ENCODE measurements around the gene SELENOH. TPM values are rescaled to one million over a fixed set of nuclear protein-coding genes. Genes with fewer than 3 reads are reported as not detected.
"Not testable (repeated sequence)": the region's sequence is repeated elsewhere in the genome, so short reads cannot be mapped to it uniquely, and the experiment has no call there.

SELENOH gene
- 66.3 and 73.8 TPM in 2 replicates for total RNA-seq

- DNase-seq (ENCODE audit: low read depth in 2 of 2) = peak; percentile 97
Measured at GRCh38 chr11:57741132-57742086, at the start of gene SELENOH. SELENOH (plus strand) TSS chr11:57741491; CDS start chr11:57741596, 105 bp downstream.

- no peak for DNase-seq (ENCODE audit: low read depth in 2 of 2)
Measured at GRCh38 chr11:57698843-57699365, 42.4 kb upstream of the SELENOH start.

GRCh38 chr11:57699813-57700212 lies 41.5 kb upstream of the SELENOH start:
- no peak for DNase-seq (ENCODE audit: low read depth in 2 of 2)

- no peak for DNase-seq (ENCODE audit: low read depth in 2 of 2)
Measured at GRCh38 chr11:57700425-57700824, 40.9 kb upstream of the SELENOH start.

GRCh38 chr11:57703341-57703740 lies 38.0 kb upstream of the SELENOH start:
- DNase-seq (ENCODE audit: low read depth in 2 of 2) = no peak

- DNase-seq (ENCODE audit: low read depth in 2 of 2) = no peak
Measured at GRCh38 chr11:57704932-57705331, 36.4 kb upstream of the SELENOH start.

DNA sequence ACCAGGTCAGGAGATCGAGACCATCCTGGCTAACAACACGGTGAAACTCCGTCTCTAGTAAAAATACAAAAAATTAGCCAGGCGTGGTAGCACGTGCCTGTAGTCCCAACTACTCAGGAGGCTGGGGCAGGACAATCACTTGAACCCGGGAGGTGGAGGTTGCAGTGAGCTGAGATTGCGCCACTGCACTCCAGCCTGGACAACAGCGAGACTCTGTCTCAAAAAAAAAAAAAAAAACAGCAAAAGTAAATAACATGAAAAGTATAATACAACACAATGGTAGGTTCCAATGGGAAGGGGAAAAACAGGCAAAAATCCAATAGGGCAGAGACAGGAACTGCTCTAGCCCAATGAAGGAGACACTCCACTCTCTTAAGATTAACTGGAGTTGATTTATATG lies 35.9 kb upstream of the SELENOH start:
- DNase-seq (ENCODE audit: low read depth in 2 of 2) = not testable (repeated sequence)

GRCh38 chr11:57709802-57710367 lies 31.4 kb upstream of the SELENOH start:
- peak in 1 of 2 donors; percentile 37 for DNase-seq (ENCODE audit: low read depth in 2 of 2)

DNA sequence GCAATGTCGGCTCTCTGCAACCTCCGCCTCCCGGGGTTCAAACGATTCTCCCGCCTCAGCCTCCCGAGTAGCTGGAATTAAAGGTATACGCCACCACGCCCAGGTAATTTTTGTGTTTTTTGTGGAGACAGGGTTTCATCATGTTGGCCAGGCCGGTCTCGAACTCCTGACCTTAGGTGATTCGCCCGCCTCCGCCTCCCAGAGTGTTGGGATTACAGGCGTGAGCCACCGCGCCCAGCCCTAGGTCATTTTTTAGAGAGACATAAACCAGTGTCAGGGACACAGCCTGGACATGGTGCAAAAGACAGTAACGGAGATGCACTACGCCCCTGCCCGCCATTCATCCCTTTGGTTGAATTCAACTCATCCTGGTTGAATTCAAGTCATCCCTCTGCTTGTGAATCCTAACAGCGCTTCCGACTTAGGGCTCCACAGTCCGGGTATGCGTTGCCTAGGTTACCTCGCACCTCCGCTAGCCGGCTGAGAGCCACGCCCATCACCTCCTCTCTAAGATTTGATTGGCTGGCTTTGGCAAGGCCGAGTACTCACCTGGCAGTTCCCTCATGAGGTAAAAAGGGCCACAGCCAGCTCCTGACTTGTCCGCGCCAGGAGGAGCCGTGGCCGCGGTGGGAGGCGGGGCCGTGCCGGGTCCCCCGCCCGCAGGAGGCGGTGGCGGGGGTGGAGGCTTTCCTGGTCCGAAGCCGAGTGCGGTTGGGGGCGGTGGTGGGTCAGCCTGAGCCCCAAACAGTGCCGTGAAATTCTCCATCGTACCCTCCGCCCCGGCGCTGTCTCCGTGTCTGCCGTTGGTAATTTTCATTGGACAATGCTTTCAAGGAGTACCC lies 29.7 kb upstream of the SELENOH start, which contains the start of gene MED19:
TSS of gene MED19 (minus strand) at position 802 of the 842 bp plus-strand sequence. CDS start at position 766, 36 bp downstream.
- peak; percentile 75 to 86 for DNase-seq (ENCODE audit: low read depth in 2 of 2)

DNA sequence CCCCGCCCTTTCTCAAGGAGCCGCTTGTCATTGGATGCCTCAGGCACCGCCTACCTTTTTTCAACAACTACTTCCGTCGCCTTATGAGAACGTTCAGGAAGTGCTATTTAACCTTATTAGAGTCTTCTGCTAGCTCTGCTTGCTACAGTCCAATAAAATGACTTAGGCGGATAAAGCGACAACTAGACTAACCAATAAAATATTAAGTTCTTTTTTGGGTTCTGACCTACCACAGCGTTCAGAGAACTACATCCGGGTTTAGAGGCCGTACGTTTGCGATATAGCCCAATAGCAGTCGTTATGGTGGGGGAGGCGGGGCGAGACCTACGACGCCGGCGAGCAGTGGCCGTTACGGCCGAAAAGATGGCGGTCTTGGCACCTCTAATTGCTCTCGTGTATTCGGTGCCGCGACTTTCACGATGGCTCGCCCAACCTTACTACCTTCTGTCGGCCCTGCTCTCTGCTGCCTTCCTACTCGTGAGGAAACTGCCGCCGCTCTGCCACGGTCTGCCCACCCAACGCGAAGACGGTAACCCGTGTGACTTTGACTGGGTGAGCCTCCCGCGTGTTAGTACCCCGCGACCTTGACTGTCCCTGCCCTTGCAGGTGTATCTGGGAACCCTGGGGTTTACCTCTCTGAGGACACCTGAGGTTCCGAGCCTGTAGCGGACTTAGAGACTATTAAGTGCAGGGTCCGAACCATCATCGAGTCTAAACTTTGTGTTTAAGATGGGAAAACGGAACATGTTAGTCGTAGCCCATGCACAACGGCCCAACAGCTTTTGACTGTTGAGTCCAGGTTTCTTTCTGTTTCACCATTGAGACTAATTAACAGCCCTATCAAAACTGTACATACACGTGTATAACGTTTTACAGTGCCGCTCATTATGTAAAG lies 28.8 kb upstream of the SELENOH start, which contains the start of gene TMX2:
TSS of gene TMX2 (plus strand) at position 338 of the 895 bp plus-strand sequence. CDS start at position 364, 26 bp downstream.
- DNase-seq (ENCODE audit: low read depth in 2 of 2) = peak; percentile 98 to 99

DNA sequence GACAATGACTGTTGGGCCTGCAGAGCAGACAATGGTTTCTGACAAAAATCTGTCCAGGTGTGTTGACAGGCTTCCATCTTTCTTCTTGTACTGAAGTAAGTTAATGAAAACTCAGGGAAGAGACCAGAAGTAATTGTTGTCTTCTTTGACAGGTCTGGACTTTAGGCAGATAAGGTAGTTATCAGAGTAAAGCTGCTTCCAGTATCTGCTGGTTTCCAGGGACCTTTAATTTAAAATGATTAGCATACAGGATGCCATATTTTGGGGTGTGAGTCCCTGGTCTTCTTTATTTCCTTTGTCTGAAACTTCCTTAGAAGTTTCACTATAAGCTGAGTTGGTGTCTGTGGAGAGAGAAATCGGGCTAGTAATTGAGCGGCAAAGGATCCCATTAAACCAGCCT lies 27.5 kb upstream of the SELENOH start:
- DNase-seq (ENCODE audit: low read depth in 2 of 2) = no peak

- DNase-seq (ENCODE audit: low read depth in 2 of 2) = not testable (repeated sequence)
Measured at GRCh38 chr11:57716726-57717125, 24.6 kb upstream of the SELENOH start.

DNA sequence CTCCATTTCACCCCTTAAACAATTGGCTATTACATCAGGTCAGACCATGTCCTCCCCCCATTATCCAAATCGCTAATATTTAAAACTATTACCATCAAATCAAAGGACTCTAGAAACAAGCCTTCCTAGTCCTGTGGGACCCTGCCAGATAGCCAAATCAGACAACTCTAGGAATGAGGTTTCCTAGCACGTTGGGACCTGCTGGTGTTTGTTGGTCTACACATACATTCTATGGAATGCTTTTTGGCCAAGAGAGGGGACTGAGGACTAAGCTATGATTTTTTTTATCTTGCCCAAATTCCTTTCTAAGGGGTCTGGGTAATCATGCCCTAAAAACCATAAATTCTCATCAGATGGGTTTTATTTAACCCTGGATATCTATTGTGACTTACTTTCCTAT lies 14.1 kb upstream of the SELENOH start:
- no peak for DNase-seq (ENCODE audit: low read depth in 2 of 2)

GRCh38 chr11:57728829-57729228 lies 12.5 kb upstream of the SELENOH start:
- no peak for DNase-seq (ENCODE audit: low read depth in 2 of 2)

- DNase-seq (ENCODE audit: low read depth in 2 of 2) = no peak
Measured at GRCh38 chr11:57729479-57729878, 11.8 kb upstream of the SELENOH start.

DNA sequence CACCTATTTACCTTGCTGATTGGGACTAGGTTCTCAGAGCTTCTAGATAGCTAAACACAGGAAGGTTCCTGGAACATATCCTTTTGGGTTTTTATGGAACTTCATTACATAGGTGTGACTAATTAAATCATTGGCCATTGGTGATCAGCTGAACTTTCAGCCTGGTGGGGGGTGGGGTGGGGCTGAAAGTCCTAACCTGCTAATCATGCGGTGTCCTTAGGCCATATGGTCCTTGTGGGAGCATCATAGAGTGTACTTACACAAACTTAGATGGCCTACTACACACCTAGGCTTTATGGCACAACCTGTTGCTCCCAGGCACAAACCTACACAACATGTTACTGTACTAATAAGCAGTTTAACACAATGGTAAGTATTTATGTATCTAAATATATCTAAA lies 8.6 kb upstream of the SELENOH start:
- DNase-seq (ENCODE audit: low read depth in 2 of 2) = no peak

DNA sequence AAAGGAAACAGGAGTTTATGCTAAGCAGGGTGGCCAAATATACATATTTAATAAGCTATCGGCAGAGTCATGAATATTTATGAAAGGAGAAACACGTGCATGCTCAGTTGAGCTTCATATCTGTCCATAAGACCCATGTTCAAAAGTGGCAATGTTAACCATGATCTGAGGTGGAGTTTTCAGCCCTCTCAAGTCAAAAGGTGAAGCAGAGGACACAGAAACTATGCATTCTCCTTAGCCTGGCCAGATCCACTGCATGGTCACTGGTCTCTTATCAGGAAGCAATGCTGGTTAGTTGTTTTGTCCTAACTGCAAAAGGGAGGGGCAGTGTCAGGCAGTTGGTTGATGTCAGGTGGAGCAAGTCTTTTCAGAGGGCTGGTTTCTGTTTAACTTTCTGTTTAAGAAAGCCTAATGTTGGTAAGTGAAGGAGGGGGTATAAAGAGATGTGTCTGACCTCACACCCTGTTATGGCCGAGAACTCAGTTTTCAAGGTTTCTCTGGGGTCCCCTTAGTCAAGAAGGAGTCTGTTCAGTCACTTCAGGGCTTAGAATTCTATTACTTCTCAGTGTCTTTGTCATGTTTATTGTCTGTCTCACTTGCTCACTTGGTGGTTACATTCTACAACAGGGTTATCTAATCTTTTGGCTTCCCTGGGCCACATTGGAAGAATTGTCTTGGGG lies 5.5 kb upstream of the SELENOH start:
- no peak for DNase-seq (ENCODE audit: low read depth in 2 of 2)

- DNase-seq (ENCODE audit: low read depth in 2 of 2) = no peak
Measured at GRCh38 chr11:57742087-57742452, 779 bp downstream of the SELENOH start.

DNA sequence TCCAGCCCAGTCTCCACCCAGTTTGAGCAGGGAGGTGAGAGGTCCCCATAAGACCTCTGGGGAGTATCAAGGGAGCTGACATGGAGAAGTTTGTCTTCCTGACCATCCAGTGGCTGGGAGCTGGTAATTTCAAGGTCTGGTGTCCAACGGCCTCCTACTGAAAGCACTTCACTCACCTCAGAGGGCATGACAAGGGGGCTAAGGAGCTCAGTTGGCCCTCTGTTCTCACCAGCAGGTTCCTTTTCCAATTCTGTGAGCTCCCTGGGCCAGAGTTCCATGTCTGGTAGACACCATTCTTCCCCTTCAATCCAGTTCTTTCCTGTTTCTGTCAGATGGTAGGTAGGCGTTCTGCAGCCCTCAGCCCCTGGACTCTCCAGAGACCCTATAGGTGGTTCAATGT lies 3.1 kb downstream of the SELENOH start:
- no peak for DNase-seq (ENCODE audit: low read depth in 2 of 2)

DNA sequence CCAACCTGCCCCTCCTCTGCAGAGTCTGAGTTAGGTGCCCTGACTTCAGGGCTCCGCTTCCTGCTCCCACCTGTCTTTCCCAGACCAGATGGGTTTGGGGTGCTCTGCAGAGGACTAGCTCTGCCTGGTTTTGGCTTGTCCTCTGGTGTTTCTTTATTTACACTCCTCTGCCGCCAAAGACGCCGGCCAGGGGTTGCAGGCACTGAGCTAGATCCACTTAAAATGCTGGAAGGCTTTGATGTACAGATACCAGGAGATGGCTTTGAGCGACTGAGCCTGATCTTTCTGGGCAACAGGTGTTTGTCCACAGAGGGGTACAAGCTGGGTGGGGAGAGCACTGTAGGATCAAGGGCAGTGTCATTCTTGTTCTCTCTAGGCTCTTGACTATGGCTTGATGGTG lies 3.9 kb downstream of the SELENOH start:
- no peak for DNase-seq (ENCODE audit: low read depth in 2 of 2)
